IPS DF 4.7 (cell line): ENCODE data around the gene LINGO3.

Source experiments
- DNase-seq: peaks from one replicate; pipeline ENCODE4 v3.0.0-alpha.2; 2013; ENCODE audit warnings: low spot score; ENCODE audit errors: extremely low read depth

LINGO3 gene

DNA sequence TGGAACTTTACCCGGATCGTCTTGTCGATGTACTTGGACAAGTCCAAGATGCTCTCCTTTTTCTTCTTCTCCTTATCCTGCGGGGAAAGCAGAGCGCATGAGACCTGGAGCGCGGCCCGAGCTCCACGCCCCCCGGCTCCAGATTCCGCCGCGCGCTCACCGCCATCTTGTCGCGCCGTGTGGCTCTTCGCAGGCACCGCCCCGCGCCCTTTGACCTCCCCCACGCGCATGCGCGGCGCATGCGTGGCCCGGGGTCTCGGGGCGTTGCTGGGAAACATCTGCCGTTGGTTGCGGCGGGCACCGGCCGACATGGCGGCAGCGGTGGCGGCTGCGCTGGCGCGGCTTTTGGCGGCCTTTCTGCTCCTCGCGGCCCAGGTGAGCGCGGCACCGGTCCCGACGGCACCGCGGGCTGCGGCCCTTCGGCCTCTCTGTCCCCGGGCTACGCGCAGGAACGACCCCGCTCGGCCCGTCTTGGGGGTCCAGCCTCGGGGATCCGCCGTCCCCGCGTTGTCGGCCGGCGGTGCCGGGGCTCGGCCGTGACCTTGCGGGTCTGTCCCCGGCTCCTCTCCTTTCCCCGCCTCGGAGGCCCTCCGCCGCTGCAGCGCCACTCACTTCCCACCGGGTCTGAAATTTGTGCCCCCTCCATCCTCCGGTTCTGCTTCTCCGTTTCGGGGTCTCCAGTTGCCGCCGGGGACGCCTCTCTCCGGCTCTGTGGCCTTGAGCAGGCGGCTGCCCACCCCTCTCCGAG, 20.6 kb upstream of the LINGO3 start, which contains the start of the genes LSM7 and SPPL2B:
Gene LSM7, minus strand, starts transcription at position 186 of the 748 bp plus-strand sequence. Its CDS starts 20 bp downstream, at position 166.
Gene SPPL2B, plus strand, starts transcription at position 284 of the 748 bp plus-strand sequence. Its CDS starts 26 bp downstream, at position 310.
- no peak for DNase-seq

DNA sequence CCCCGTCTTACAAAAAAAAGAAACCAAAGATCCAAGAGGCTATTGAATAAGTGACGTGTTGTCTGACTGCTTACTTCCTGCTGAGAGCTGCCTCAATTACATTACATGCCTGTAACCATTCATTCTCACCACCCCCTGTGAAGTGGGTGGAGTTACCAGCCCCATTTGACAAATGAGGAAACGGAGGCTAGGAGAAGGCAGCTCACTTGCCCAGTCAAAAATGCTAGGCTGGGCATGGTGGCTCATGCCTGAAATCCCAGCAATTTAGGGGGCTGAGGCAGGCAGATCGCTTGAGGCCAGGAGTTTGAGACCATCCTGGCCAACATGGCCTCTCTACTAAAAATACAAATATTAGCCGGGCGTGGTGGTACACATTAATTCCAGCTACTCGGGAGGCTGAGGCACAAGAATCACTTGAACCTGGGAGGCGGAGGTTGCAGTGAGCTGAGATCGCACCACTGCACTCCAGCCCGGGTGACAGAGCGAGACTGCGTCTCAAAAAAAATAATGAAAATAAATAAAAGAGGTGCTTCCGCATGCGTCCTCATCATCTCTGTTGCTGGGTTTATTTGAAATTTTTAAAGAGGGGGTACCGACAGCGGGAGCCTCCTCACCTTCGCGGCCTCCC, 19.9 kb upstream of the LINGO3 start:
- DNase-seq = peak; percentile 76

DNA sequence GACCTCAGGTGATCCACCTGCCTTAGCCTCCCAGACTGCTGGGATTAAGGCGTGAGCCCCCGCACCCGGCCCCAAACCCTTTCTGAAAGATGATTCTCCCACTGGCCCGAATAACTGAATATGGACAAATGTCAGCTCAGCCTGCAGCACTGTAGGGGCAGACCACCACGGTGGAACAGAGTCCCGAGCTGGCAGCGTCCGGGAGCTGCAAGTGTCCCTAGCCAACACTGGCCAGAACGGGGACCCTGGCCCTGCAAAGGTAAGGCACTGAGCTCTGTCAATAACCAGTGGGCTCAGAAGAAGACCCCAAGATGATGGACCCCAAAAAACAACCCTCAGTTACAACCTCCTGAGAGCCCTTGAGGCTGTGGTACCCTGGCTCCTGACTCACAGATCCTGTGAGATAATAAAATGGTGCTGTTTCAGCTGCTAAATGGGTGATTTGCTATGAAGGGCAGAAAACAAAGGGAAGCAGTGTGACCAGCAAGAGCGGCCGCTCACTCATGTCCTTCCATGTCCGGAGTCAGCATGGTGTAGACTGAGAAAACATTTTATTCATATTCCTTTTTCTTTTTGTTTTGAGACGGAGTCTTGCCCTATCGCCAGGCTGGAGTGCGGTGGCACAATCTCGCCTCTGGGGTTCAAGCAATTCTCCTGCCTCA, 18.9 kb upstream of the LINGO3 start:
- DNase-seq = no peak

DNA sequence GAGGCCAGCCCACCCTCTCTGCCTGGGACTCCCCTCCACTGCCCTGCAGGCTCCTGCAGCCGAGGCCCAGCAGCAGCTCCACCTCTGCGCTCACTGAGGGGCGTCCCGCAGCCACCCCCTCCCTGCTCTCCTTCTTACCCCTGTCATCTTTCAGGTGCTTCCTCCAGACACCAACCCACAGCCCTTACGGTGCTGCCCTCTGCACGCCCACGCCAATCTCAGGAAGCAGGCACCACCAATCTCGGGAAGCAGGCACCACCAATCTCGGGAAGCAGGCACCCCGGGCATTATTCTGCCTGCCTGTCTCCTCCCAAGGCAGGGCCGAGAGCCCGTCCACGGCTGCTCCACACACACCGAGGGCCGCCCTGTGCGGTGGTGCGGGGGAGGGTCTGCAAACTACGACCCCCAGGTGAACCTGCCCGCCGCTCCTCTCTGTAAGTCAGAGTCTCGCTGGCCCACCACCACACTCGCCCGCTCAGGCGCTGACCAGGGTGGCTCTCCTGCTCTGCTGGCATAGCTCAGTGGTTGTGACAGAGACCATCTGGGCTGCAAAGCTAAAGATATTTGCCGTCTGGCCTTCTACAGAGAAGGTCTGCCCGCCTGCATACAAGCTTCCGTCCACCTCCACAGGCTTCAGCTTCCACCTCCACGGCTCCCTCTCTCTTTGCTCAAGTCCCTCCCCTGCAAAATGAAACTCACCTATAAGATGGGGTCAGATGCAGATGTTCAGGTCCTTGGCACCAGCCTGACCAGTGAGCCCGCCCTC, 17.5 kb upstream of the LINGO3 start:
- no peak for DNase-seq

DNA sequence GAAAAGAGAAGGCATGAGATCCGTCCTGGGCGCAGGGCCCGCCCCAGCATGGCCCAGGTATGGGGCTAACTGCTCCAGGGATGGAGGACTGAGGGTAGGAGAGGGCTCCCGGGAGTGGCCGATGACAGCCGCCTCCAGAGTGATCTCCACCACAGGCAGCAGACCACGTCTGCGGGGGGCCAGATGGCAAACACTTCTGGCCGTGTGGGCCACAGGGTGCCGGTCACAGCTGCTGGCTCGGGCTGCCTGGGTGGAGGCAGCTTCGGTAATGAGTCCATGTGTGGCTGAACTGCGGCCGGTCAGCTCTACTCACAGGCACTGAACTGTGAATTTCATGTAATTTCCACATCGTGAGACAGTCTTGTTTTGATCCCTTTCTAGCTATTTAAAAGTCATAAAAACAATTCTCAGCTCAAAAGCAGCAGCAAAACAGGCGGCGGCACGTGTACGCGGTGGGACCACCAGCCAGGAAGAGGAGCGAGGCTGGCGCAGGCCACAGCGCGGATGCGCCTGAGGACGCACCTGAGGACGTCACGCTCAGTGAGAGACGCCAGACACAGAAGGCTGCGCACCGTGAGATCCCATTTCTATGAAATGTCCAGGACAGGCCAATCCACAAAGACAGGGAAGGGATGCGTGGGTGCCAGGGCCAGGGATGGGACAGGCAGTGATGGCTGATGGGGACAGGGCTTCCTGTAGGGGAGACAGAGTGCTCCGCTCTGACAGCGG, 16.4 kb upstream of the LINGO3 start:
- no peak for DNase-seq

DNA sequence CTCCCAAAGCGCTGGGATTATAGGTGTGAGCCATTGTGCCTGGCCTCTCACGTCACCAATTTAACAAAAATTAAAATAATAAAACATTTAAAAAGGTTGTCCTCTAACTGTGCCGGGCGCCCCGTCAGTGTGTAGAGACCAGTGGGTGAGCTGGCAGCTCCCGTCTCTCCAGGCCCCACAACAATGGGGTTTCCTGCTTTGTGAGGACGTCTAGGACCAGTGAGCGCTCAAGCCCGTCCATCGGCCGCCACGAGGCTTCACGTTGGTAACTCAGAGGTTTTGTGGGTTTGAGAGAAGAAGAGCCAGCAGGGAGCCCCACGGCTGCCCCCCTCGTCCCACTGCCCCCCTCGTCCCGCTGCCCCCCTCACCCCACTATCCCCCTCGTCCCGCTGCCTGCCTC, 15.8 kb upstream of the LINGO3 start:
- DNase-seq = no peak

DNA sequence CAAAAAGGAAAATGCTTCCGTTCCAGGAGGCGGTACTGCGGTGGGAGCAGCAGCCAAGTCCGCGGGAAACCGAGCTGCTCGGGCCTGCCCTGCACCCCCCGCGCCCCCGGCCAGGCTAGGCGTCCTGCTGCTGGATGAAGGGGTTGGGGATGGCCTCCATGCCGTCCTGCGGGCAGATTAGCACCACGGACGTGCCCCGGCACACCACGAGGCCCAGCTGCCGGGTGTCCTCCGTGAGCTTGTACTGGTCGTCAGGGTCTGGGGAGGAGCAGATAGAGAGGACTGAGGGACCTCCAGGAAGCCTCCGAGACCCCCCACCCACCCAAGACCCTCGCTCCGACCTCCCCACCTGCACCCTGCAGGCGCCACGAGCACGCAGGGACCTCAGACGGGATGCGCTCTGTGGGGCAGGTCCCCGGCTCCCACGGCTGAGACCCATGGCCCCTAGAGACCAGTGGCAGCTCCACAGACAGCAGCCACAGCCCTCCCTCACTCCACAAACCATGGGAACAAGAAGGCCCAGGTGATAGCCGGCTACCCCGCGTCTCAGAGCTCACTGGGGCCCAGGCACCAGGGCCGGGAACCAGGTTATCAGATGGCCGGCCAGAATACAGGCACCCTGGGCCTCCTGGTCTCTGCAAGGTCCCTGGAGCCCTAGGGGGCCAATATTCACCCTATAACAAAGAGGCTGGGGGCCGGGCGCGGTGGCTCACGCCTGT, 13.8 kb upstream of the LINGO3 start:
- DNase-seq = no peak

DNA sequence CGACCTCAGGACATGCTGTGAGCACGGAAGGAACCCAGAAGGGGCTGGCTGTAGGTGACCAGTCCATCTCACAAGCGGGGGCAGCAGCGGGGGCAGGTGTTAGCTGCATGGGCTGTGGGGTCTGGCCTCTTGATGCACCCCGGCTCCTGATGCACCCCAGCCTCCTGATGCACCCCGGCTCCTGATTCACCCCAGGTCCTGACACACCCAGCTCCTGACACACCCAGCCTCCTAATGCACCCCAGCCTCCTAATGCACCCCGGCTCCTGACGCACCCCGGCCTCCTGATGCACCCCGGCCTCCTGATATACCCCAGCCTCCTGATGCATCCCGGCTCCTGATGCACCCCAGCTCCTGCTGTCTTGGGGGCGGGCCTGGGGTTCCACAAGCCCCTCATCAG, 13.0 kb upstream of the LINGO3 start:
- no peak for DNase-seq

DNA sequence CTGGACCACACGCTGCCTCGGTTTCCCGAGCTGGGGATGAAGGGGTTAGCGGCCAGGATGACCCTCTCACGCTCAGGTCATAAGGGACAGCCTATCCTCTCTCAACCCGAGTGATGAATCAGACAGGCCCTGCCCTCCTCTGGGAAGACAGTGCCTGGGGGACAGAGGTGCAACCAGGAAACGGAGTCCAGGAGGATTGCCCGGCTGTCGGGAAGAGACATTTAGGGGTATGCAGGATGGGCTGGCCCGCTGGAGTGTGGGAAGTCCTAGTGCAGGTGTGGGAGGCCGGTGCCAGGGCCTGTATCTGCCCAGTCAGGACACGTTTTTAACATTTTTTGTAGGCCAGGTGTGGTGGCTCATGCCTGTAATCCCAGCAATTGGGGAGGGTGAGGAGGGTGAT, 12.1 kb upstream of the LINGO3 start:
- DNase-seq = no peak

DNA sequence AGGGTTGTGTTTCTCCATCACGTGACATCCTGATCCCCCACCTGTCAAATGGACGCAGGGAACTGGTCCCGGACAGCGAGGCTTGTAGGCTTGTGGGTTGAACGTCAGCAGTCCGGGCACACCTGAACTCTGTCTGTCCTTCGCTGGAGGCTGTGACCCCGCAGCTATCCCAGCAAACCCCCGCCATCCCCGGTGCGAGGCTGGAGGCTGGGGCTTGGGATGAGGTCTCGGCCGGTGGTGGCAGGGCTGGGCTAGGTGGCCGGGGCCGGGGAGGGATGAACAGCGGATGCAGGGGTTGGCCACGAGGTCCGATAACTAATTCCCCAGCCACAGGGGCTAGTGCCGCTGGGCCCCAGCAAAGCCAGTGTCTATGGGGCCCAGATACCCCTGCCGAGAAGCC, 11.6 kb upstream of the LINGO3 start:
- no peak for DNase-seq

DNA sequence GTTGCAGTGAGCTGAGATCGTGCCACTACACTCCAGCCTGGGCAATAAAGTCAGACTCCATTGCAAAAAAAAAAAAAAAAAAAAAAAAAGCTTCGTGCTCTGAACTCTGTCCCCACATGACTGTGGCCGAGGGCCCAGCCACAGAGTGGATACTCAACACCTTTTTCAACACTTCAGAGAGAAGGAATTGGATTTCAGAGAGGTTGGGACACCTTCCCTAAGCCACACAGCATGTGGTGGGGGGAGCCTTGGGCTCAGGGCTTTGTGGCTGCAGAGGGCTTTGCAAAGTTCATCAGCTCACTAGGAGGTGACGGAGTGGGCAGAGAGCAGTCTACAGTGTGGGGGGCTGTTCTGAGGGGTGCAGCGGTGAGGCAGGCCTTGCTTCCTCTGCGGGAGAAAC, 11.0 kb upstream of the LINGO3 start:
- no peak for DNase-seq

DNA sequence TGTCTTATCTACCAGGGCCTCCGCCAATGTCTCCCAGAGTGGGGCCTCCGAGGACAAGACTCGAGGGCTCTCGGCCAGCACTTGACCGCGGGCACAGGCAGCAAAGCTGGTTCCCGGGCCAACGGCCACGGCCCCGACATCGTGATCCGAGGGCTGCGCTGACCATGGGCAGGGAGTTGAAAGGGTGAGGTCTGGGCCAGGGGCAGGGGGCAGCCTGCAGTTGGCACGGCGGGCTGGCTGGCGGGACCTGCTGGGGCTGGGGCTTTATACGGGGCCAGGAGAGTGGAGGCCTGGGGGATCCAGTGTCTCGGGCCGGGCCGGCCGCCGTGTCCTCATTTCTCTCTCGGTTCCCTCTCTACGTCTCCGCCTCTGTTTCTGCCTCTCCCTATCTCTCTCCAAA, 9.8 kb upstream of the LINGO3 start:
- DNase-seq = no peak

DNA sequence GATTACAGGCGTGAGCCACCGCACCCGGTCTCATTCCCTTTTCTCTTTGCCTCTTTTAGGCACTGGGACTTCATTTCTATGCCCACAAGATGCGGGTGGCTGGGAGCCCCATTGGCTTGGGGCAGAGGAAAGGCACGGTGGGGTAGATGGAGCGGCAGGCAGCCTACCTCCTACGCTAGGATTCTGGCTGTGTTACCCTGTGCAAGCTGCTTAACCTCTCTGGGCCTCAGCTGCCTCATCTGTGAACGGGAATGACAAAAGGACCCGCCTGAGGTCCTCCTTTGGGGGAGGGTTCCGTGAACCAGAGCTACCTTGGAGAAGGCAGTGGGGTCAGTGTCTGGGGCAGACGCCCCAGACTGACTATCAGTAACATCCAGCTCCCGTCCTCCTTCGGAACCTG, 9.3 kb upstream of the LINGO3 start:
- DNase-seq = no peak

DNA sequence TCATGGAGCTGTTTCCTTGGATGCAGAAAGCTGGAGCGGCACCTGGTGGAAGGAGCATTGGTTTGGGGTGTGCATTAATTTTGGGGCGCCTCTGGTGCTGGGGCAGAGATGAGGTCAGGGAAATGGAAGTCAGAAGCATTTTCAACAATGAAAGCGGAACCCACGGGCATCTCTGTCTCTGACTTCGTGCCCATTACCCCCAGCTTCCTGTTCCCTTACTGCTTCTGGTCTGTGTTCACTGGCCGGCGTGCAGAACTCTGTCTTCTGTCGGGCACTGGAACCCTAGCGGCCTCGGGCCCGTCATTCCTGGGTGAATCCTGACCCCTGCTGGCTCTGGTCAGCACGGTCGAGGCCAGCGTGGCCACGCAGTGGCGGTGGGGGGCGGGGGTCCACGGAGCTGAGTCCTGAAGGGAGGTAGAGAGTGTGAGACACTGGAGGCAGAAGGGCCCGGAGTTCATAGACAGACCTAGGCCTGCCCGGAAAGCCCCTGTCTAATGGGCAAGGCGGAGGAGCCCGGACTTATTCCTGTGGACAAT, 7.9 kb upstream of the LINGO3 start:
- DNase-seq = no peak

DNA sequence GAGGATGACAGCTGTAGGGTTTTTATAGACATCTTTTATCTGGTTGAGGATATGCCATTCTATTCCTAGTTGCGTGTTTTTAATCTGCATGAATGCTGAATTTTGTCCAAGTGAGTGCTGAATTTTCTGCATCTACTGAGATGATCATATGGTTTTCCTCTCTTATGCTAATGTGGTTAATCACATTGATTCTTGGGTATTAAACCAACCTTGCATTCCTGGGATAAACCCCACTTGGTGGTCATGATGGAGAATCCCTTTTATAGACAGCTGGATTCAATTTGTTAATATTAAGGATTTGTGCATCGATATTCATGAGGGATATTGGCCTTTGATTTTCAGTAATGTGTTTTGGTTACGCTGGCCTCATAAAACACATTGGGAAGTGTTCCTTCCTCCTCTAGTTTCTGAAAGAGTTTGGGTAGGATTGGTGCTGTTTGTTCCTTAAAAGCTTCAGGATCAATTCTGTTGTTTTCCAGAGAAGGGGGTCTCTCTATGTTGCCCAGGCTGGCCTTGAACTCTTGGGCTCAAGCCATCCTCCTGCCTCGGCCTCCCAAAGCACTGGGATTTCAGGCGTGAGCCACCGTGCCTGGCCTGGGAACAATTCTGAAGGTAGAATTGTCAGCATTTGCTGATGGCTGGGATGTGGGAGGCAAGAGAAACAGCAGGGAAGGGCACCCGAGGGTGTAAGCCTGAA, 7.3 kb upstream of the LINGO3 start:
- no peak for DNase-seq

DNA sequence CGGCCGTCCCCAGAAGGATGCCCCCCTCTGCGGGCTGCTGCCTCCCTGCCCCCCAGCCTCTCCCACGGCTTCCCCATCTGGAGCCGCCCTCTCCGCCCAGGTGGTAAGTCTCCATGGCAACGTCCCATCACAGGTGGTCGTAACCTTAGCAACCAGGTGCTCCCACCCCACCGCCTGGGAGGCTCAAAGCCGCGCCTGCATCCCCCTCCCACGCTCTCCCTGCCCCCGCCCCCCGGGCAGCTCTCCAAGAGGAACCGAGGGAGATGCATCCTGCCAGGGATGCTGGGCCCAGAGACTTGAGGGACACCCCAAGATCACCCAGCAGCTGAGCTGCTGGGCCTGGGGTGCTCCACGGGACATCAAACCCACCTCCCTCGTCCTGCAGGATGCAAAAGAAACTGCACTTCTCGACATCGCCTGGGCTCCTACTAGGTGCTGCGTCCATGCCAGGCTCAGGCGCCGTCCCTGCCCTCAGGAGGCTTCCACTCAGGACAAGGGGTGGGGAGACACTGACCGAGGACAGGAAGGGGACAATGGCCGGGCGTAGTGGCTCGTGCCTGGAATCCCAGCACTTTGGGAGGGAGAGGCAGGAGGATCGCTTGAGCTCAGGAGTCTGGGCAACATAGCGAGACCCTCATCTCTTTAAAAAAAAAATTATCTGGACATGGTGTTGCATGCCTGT, 5.0 kb upstream of the LINGO3 start:
- no peak for DNase-seq

DNA sequence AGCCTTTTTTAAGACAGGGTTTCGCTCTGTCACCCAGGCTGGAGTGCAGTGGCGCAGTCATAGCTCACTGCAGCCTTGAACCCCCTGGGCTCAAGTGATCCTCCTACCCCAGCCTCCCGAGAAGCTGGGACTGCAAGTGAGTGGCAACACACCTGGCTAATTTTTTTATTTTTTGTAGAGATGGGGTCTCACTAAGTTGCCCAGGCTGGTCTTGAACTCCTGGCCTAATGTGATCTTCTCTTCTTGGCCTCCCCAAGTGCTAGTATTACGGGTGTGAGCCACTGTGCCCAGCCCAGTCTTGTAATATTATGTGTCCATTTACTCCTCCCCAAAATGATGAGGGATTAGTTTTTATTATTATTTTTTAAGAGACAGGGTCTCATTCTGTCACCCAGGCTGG, 3.1 kb upstream of the LINGO3 start:
- no peak for DNase-seq

DNA sequence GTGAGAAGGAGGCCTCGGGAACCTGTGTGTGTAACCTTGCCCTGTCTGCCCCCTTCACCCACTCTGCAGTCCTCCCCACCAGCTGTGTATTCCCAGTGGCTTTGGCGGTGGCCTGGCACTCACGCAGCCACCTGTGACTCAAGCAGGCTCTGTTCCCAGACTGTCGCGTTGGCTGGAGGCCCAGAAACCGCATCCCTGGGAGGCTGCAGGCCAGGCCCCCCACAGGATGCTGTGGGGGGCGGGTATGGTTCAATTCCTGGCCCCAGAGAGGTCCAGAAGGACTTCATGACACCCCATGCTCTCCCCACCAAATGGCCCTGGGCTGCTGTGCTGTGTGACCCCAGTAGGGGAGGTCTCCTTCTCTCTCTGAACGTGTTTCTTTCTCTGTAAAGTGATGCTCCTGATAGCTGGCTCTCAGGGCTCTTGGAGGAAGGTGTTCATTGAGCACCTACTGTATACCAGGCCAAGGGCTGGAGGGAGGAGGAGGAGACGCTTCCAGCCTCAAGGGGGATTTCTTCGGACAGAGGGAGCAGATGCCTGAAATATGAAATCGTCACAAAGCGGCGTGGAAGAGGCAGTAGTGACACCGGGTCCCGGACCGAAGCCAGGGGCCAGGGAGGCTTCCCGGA, 1.9 kb upstream of the LINGO3 start:
- DNase-seq = no peak
